HS-5 (cell line): Measurements from ENCODE around the gene ZNF831.

Experiments used
- DNase-seq: peaks from one replicate; pipeline ENCODE4 v3.0.0-alpha.2; 2012; ENCODE audit warnings: low read depth

ZNF831 gene

DNA sequence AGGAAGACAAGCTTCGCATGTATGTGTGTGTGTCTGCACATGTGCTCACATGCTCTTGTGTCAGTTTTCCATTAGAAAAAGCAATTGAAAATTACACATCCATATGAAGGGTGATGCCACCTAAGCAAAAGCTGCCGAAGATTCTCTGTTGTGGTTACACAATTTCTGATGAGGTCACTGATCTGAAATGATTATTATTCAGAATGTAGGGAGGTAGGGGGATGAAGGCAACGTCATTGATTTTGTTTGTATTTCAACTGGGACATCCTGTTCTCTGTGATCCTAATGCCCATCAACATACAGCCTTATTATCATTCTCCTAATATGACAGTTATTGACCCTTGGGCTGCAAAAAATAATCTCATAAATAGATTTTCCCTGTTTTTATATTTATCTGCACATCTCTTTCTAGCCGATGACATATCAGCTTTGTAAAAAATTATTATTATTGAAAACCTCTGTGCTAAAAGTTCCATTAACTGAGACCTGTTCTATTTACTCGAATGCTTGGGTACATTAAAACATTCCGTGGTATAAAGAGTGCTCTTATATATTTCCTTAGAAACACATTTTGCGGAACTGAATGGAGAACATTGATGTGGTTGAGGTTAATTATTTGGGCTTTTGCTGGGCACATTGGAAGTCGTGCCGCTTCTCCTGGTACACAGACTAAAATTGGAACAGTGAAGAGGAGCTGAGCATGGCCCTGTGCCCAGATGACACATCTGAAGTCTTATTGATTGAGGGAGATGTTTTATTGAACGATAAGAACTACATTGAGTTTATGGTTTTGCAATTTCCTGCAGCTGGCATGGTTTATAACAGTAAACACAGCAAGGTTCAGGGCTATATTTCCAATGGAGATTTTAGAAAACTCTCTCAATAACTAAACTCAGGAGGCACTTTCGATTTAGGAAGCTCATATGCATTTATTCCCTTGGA lies 51.3 kb downstream of the ZNF831 start:
- no peak for DNase-seq

DNA sequence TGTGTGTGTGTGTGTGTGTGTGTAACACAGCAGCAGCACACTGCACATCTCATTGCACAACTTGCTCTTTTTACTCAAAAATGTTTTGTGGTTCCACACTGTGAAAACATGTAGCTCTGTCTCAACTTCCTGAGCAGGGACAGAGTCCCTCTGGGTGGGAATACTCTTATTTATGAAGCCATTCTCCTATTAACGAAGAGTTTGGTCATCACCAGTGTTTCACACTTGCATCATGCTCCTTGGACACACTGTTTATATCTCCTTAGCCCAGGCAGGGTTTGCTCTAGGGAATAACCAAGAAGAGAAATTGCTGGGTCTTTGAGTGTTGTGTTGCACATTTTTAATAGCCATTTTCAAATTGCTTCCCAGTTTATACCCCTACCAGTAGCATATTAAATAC lies 53.6 kb downstream of the ZNF831 start:
- DNase-seq = no peak

DNA sequence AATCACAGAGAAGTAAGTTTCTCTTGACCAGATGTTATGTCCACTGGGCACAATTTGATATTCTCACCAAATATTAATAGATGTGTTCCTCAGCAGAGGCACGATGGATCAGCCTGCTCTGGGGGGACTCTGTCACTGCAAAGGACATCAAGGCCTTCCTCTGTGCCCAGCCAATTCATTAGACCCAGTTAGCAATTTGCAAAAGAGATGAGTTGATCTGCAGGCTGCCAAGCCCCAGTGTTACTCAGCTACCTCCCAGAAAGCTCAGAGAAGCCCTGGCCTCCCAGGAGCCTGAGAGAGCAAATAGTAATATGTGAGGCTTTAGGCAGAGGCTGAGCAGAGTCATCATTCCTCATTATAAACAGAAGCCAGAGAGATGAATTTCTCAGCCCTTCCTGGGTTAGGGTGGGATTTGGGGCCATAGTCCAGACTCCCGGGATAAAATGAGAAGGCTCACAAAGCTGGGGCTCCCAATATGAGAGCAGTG lies 54.2 kb downstream of the ZNF831 start:
- DNase-seq = no peak

DNA sequence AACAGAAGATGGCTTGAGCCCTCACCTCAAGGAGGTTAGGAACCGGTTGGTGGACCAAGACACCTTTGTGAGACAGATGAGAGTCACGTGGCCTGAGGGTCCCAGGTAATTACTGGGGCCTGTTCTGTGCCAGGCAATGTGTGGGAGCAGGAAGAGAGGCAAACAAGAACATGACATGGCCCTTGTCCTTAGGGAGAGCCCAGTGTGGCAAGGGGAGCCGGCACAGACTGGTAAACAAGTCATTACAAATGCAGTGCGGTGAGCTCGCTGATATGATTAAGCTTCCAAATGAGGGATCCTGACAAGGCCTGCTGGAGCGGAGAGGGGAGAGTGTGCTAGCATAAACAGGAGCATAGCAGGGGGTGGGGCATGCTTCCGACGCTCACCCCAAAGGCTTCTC lies 55.6 kb downstream of the ZNF831 start:
- DNase-seq = no peak

DNA sequence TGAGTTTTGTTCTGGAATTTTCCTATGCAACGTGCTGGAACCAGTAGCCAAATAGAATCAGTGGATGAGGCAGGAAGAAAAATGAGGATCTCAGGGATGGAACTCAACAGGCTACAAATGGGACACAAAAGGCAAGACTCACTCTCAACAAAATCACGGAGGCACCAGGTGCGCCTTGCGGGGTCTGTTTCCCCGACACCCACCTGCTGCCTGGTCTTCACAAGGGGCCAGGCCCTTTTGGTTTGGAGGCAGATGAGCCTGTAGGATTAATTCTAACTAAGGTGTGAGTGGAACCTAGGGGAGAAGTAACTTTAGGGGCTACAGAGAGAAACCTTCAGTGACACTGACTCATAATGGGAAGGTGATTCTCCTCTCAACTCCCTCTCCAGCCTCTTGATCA lies 56.5 kb downstream of the ZNF831 start:
- no peak for DNase-seq

DNA sequence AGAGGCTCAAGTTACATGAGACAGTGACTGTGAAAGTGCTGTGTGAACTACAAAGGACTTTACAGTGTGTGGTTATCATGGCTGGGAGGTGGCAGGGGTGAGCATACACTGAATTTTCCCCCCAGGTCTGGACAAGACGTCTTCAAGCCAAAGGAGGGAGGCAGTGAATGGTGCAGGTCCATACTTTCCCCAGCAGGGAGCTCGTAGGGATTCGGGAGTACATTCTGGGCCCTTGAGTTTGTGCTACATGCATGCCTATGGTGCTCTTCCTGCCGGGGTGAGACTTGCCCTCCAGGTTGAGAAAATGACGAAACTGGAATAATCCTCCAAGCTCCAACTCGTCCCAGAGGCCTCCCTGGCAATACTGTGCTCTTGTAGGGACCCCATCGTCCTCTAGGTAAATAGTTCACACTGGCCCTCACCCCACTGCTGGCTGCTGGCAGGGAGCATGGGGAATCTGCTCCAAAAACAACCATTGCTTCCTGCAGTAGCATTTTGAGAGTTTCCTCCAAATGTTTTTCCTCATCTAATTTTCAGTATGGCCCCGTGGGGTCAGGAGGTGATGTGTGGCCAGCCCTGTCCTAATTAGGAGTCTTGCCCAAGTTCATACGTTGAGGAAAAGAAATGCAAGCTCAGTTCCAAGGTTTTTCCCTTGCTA lies 57.6 kb downstream of the ZNF831 start:
- no peak for DNase-seq

DNA sequence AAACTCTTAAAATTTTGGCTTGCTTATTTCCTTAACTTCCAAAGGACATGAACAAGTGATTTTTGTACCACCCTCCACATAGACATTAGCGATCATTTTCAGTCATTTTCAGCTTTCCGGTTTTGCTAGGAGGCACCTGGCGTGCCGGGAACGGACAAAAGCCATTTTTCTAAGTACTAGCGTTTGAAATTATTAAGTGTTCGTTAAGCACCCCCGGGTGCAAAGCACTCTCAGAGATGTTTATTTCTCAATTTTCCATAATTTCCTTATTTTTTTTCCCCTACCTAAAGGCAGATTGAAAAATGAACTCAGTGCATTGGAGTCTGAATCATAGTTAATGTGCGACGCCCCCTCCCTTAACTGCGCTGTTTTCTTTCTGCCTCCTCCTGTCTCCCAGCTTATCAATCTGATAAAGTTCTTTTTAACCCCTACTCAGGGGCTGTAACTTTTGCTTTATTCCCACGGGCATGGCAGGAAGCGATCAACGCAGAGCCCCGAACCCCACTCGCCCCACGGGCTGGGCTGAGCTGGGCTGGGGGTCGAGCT lies 58.2 kb downstream of the ZNF831 start:
- DNase-seq = no peak

DNA sequence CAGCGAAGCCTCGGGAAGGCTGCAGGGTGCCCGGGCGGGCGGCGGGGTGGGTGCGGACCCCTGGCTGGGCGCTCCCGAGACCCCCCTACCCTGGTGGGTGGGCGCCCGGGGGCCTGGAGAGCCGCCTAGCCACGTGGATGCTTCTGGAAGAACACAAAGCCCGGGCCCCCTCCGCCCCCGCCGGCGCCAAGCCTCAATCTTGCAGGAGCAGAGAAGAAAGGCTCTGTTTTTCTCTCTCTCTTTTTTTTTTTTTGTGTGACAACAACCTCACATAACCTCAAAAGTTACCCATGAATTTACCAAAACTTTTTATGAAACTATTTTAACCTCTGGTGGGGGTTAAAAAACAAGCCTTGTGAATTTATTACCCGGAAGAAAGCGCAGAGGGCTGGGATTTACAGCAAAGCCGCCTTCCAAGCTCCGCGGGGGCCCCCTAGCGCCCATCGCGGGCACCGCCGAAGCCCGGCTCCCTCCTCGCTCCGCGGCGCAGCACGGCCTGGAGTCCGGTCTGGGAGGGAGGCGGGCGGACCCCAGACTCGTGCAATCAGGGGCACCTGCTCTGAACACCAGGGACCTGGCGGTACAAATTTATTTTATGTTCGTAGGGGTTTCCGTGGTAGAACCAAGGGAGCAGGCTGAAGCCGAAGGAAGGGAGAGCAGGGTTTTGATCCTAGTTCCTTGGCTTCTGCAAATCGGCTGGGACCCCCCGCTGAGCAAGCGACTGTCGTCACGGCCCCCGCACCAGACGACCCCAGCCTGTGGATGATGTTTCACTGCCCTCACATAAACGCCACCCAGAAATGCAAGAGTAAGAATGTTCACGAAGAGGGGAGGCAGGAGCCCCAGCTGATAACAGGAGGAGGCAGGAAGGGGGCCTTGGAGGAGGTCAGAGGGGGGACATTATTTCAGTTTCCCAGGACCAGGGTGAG lies 58.9 kb downstream of the ZNF831 start:
- peak; percentile 29 for DNase-seq

DNA sequence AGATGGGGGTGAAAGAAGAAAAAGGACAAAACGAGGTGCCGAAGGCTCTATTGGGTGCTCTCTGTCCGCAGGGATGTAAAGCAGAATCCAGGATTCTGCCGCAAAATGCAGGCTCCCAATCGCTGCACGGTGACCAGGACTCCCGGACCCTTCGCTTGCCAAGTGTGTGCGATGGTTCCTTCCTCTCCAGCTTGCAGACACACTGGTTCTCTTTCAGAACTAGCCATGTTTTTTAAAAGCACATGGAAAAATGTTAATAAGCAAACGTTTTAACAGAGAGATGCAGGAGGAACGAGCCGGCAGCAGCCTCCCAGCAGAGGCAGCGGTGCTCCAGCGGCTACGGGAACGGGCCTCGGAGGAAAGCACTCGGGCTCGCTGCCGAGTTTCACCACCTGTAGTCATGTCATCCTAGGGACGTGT lies 59.6 kb downstream of the ZNF831 start:
- no peak for DNase-seq

DNA sequence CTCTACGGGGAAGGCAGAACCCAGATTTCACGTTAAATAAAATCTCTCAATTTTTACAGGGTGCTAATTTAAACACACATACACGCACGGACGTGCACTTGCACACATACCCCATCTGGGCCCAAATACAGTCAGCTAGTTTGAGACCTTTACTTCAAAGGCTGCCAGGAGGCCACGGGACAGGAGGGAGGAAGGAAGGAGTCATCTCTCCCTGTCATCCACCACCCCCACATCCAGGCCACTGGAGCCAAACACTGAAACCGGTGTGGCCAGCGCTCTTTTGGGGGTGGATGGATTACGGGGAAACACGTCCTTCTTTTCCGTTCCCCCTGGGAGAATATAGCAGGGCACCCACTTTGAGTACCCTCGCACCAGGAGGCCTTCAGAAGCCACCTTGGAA lies 60.1 kb downstream of the ZNF831 start:
- DNase-seq = no peak

DNA sequence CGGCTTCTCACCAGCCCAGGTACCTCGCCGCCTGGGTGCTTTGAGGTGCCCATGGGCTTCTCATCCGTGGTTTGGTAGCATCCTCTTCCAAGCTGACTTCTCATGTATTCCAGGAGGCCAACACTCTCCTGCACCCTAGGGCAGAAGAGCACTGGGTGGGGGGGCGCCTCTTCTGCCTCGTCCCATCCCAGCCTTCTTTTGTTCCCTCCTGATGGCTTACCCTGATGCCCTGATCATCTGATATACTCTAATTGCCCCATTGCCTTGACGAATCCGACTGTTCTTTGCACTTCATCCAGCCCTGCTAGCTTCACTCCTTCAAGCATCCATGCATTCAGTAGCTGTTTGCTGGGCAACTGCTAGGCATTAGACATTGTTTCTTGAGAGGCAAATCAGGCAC lies 60.6 kb downstream of the ZNF831 start:
- DNase-seq = no peak

DNA sequence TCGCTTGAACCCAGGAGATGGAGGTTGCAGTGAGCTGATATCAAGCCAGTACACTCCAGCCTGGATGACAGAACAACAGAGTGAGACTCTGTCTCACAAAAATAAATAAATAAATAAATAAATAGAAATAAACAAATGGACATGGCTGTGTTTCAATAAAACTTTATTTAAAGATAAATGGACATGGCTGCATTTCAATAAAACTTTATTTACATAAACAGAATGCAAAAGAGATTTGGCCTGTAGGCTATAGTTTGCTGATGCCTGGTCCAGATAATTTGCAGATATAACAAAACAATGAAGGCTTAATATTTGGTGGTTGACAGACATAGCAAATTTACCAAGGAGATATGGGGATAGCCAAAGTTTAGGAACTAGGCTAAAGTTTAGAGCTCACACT lies 66.8 kb downstream of the ZNF831 start:
- DNase-seq = no peak

DNA sequence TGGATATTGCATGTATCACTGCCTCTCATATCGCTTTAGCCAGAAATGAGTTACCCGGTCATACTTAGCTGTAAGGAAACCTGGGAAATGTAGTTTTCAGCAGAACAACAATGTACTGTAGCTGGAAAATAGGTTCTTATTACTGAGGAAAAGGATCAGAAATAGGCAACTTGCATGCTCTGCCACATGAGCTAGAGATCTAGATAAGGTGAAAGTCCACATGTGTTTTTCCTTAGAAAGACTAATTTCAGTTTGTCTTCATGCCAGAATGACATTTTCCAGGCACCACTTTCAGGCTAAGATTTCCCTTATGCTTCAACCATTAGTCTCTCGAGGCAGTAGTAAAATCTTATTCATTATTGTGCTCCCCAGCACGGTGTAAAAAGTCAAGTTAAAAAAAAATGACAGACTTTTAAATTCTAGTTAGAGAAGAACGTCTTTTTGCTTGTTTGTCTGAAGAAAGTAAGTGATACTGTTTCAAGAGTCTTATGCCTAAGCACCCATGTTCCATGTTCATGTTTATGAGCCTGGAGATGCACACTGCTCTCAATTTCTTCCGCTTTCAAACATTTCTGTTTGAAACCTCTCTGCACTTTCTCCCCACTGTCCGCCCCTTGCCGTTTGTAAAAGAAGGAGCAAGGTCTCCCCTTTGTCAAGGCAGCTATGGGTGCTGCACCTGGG lies 67.6 kb downstream of the ZNF831 start:
- no peak for DNase-seq

DNA sequence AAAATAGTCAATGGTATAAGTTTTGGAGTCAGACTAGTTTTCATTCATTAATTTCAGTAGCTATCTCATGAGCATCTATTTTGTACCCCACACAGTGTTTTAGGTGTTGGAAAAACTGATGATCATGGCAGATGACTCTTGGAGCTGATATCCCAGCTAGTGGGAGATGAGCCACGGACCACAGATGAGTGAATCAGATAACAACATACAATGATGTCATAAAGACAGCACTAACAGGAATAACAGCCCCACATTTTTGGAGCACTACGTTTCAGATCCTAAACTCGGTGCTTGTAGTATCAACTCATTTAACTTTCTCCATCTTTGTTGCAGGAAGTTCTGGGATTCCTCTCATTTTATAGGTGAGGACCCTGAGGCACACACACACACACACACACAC lies 69.0 kb downstream of the ZNF831 start:
- no peak for DNase-seq

DNA sequence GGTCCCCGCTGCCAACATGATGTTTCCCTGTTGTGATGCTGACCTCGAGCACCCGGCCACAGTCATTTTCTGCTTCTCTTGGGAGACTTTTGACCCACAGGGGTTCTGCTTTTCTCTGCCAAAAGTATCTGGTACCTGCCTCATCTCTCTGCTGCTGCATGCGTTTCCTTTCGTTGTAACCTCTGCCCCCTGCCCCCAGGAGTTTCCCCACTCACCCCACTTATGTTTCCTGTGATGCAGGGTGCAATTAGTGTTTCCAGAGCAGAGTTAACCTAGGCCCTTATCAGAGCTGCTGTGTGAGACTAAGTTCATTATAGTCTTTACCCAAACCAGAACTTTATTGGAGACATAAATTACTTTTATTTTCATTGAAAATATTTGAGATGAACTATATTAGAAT lies 71.6 kb downstream of the ZNF831 start:
- no peak for DNase-seq

DNA sequence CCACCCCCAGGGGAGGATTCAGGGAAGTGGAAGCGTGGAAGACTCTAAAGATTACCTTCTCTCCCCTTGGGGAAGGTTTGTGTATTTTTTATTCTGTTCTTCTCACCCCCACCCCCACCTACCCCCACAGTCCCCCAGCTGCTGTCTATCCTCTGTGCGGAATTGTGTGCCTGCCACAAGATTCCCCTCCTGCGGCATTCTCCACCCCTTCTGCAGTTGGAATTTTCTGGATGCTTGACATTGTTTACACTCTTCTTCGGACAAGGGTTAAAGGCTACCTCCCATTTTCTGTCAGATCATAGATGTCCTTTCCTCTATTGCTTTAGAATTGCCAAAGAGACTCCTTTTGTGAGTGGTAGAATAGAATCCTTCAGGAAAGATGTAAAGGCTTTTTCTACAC lies 76.4 kb downstream of the ZNF831 start:
- DNase-seq = no peak

DNA sequence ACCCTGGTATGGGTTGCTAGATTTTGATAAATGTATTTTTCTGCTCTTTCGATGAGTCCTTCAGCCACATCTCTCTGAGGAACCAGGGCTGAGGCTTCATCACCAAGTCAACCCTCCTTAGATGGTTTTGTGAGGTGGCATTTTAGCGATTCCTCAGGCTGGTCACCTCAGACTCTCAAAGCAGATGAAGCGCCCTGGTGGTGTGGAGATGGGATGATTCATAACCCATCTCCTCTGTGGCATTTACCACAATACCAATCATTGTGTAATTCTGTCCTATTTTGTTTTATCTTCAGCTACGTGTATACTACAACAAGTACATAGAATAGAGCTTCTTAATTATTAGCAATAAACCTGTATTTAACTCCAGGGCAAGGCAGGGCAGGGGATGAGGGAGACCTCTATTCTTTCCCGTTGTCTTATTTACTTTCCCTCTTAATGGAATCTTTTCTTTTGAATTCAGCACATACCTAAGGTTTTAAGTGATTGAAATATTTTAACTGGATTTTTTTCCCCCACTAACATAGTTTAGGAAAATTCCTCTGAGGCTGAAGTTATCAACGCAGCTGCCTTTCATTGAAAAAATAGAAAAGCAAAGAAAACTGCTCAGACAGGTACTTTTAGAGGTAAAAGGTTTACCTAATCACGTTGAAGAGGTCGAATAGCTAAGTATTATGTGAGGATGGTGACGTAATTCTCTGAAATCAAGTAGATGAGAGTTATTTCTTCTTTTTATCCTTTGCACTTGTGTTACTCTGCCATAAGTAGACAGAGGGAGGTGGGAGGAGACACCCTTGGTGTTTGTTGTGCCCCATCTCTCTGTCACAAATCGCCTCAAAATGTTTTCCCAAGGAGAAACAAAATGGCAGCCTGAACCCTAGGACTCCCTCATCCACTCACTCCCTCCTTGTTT lies 79.3 kb downstream of the ZNF831 start:
- DNase-seq = no peak

DNA sequence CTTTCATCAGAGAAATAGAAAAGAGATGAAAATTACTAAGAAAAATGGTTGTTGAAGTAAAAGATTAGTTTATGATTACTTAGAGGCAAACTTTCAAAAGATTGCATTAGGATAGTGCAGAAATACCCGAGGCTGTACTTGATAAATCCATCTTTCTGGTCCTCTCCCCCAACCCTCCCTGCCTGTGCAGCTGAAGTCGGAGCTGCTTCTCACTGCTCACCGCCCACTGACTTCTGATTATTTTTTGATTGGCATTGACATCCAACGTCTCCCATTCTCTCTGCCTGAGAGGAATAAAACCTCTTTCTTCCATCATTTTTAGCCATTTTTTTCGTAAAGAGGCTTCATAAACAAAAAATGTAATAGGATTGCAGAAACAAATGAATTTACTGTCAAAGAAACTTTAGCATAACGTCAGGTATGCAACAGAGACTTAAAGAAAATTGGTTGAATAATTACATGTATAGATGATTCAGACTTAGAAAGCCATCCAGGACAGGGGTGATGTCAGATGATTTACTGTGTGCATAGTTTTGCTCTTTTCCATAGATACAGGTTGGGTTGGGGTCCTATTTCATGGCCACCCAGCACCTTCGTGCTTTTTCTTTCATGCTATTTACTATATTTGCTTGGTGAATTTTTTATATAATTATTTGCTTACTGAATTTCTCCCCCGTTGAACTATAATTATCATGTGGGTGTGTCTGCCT lies 83.2 kb downstream of the ZNF831 start:
- DNase-seq = no peak
